GM20000 (cell line): ENCODE results near the gene SAPCD1.

Source experiments
- DNase-seq: peaks from one replicate; pipeline ENCODE4 v3.0.0; 2012; ENCODE audit warnings: low spot score
- CTCF ChIP-seq: IDR thresholded peaks from 2 replicates; pipeline ENCODE4 v1.5.1; 2012; ENCODE audit warnings: mild to moderate bottlenecking, control low read depth; ENCODE audit errors: extremely low read depth, missing control alignments

SAPCD1 gene

GRCh38 chr6:31781244-31782125 is 19.0 kb downstream of the SAPCD1 start:
- no peak for TF ChIP-seq CTCF
- DNase-seq = no peak

- TF ChIP-seq CTCF = no peak
- no peak for DNase-seq
These were observed 19.8 kb downstream of the SAPCD1 start for GRCh38 chr6:31782126-31782855.

- no peak for DNase-seq
- TF ChIP-seq CTCF = no peak
These were observed 21.9 kb downstream of the SAPCD1 start for GRCh38 chr6:31784098-31784925.

GRCh38 chr6:31785475-31785874 is 23.0 kb downstream of the SAPCD1 start:
- TF ChIP-seq CTCF = no peak
- DNase-seq = no peak

- peak; percentile 39 for TF ChIP-seq CTCF
- DNase-seq = peak; percentile 70
These were observed 29.1 kb downstream of the SAPCD1 start for GRCh38 chr6:31791324-31792089.

- DNase-seq = no peak
- no peak for TF ChIP-seq CTCF
These were observed 29.6 kb downstream of the SAPCD1 start for GRCh38 chr6:31792090-31792374.
